Measurements from ENCODE around the gene DRC7. TPM values are rescaled to one million over a fixed set of nuclear protein-coding genes. Genes with fewer than 3 reads are reported as not detected.

DRC7 gene
- total and polyA plus RNA-seq, 4 donors: 0.06 to 1.8 (median 0.08) TPM; not detected in 1

DNA sequence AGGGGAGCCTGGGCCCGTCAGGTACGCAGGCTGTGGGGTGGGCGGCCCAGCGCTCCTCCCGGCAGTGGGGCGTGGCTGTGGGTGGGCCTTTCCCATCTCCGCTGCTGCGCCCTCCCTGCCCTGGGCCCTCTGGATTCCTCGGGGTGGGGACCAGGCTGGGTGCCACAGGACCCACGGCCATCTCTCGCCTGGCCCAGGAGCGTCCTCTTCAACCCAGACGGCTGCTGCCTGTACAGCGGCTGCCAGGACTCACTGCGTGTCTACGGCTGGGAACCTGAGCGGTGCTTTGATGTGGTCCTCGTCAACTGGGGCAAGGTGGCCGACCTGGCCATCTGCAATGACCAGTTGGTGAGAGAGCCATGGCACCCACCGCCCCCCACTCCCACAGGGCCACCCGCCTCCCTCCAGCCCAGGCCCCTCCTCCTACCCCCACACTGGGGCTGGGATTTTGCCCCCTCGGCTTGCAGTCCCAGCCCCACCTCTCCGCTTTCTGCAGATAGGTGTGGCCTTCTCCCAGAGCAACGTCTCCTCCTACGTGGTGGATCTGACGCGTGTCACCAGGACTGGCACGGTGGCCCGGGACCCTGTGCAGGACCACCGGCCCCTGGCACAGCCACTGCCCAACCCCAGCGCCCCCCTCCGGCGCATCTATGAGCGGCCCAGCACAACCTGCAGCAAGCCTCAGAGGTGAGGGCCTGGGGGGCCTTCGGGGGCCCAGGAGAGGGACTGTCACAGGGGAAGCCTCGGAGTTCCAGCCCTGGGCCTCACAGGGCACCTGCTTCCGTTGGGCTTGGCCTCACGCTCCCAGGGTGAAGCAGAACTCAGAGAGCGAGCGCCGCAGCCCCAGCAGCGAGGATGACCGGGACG, 58.2 kb downstream of the DRC7 start:
- H3K36me3 ChIP-seq (ENCODE audit: control insufficient read depth in 4 of 4, insufficient read depth in 3 of 4, low read depth in 1 of 4, low read length in 3 of 4): peaks cover 0 to 9% (median 4%) of the 10 kb centered on the region in 4 donors
- H3K9ac ChIP-seq (ENCODE audit: low read depth in 1 of 2, low read length in 2 of 2): no peak overlapping the region
- no peaks in the 10 kb centered on the region for H3K9me3 ChIP-seq (ENCODE audit: control insufficient read depth in 4 of 4, low read length in 3 of 4)
- H3K4me3 ChIP-seq (ENCODE audit: low read depth in 1 of 3, low read length in 3 of 3): no peak overlapping the region
- H3K27me3 ChIP-seq (ENCODE audit: control insufficient read depth in 4 of 4, insufficient read depth in 4 of 4, low read length in 3 of 4): no peaks in the 10 kb centered on the region
- no peak overlapping the region for H3K27ac ChIP-seq (ENCODE audit: low read depth in 1 of 2, low read length in 2 of 2)
- peaks cover 0 to 8% (median 0%) of the 10 kb centered on the region in 4 donors for H3K4me1 ChIP-seq (ENCODE audit: control insufficient read depth in 4 of 4, insufficient read depth in 4 of 4, low read length in 3 of 4)
- no peak for DNase-seq (ENCODE audit: low spot score)
- 92% methylated on average over 44 of the region's 44 CpGs for WGBS
- no peak for TF ChIP-seq NR2F2 (IDR thresholded peaks at IDR 0.05)
- TF ChIP-seq RAD21 (IDR thresholded peaks at IDR 0.05): no peak
- TF ChIP-seq, protein P1, sequence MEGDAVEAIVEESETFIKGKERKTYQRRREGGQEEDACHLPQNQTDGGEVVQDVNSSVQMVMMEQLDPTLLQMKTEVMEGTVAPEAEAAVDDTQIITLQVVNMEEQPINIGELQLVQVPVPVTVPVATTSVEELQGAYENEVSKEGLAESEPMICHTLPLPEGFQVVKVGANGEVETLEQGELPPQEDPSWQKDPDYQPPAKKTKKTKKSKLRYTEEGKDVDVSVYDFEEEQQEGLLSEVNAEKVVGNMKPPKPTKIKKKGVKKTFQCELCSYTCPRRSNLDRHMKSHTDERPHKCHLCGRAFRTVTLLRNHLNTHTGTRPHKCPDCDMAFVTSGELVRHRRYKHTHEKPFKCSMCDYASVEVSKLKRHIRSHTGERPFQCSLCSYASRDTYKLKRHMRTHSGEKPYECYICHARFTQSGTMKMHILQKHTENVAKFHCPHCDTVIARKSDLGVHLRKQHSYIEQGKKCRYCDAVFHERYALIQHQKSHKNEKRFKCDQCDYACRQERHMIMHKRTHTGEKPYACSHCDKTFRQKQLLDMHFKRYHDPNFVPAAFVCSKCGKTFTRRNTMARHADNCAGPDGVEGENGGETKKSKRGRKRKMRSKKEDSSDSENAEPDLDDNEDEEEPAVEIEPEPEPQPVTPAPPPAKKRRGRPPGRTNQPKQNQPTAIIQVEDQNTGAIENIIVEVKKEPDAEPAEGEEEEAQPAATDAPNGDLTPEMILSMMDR (IDR thresholded peaks at IDR 0.05; ENCODE audit: low read depth, low read length, missing input control): no peak
- no peak for TF ChIP-seq FOXA1 (IDR thresholded peaks at IDR 0.05)
- TF ChIP-seq, protein P2, sequence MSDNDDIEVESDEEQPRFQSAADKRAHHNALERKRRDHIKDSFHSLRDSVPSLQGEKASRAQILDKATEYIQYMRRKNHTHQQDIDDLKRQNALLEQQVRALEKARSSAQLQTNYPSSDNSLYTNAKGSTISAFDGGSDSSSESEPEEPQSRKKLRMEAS (IDR thresholded peaks at IDR 0.05): no peak
- TF ChIP-seq HNF4G (IDR thresholded peaks at IDR 0.05): no peak
- TF ChIP-seq, protein P3, sequence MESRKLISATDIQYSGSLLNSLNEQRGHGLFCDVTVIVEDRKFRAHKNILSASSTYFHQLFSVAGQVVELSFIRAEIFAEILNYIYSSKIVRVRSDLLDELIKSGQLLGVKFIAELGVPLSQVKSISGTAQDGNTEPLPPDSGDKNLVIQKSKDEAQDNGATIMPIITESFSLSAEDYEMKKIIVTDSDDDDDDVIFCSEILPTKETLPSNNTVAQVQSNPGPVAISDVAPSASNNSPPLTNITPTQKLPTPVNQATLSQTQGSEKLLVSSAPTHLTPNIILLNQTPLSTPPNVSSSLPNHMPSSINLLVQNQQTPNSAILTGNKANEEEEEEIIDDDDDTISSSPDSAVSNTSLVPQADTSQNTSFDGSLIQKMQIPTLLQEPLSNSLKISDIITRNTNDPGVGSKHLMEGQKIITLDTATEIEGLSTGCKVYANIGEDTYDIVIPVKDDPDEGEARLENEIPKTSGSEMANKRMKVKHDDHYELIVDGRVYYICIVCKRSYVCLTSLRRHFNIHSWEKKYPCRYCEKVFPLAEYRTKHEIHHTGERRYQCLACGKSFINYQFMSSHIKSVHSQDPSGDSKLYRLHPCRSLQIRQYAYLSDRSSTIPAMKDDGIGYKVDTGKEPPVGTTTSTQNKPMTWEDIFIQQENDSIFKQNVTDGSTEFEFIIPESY (IDR thresholded peaks at IDR 0.05): no peak
- no peak for TF ChIP-seq RXRA (IDR thresholded peaks at IDR 0.05)
- no peak for TF ChIP-seq EGR1 (IDR thresholded peaks at IDR 0.05; ENCODE audit: low read depth in 2 of 2)
- no peak for TF ChIP-seq GABPA (IDR thresholded peaks at IDR 0.05 in 1 of 2, conservative IDR thresholded peaks at IDR 0.05 in 1 of 2)
- no peak for TF ChIP-seq YY1 (IDR thresholded peaks at IDR 0.05)
- TF ChIP-seq TAF1 (conservative IDR thresholded peaks at IDR 0.05): no peak
- no peak for TF ChIP-seq FOXA2 (IDR thresholded peaks at IDR 0.05)
- TF ChIP-seq JUND (IDR thresholded peaks at IDR 0.05): no peak
- TF ChIP-seq HNF4A (conservative IDR thresholded peaks at IDR 0.05): no peak
- TF ChIP-seq, protein P4, sequence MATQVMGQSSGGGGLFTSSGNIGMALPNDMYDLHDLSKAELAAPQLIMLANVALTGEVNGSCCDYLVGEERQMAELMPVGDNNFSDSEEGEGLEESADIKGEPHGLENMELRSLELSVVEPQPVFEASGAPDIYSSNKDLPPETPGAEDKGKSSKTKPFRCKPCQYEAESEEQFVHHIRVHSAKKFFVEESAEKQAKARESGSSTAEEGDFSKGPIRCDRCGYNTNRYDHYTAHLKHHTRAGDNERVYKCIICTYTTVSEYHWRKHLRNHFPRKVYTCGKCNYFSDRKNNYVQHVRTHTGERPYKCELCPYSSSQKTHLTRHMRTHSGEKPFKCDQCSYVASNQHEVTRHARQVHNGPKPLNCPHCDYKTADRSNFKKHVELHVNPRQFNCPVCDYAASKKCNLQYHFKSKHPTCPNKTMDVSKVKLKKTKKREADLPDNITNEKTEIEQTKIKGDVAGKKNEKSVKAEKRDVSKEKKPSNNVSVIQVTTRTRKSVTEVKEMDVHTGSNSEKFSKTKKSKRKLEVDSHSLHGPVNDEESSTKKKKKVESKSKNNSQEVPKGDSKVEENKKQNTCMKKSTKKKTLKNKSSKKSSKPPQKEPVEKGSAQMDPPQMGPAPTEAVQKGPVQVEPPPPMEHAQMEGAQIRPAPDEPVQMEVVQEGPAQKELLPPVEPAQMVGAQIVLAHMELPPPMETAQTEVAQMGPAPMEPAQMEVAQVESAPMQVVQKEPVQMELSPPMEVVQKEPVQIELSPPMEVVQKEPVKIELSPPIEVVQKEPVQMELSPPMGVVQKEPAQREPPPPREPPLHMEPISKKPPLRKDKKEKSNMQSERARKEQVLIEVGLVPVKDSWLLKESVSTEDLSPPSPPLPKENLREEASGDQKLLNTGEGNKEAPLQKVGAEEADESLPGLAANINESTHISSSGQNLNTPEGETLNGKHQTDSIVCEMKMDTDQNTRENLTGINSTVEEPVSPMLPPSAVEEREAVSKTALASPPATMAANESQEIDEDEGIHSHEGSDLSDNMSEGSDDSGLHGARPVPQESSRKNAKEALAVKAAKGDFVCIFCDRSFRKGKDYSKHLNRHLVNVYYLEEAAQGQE (IDR thresholded peaks at IDR 0.05): no peak
- TF ChIP-seq, protein P5, sequence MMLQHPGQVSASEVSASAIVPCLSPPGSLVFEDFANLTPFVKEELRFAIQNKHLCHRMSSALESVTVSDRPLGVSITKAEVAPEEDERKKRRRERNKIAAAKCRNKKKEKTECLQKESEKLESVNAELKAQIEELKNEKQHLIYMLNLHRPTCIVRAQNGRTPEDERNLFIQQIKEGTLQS (IDR thresholded peaks at IDR 0.05): no peak
- TF ChIP-seq SP1 (IDR thresholded peaks at IDR 0.05): no peak
